NCI-H446 (cell line): Measurements from ENCODE around the gene EPHA5.

Experiments used
- DNase-seq, 2 experiments: peaks; one replicate each; lab custom pipeline; 2025; lab: John Stamatoyannopoulos, UW

The EPHA5 gene

GRCh38 chr4:65624651-65625050, 45.6 kb downstream of the EPHA5 start:
- DNase-seq = no peak

- peak; percentile 36 to 69 for DNase-seq
Measured at GRCh38 chr4:65623506-65623905, 46.8 kb downstream of the EPHA5 start.

GRCh38 chr4:65617416-65617815, 52.9 kb downstream of the EPHA5 start:
- DNase-seq = peak in 1 of 2 experiments; percentile 25

GRCh38 chr4:65604515-65604914, 65.8 kb downstream of the EPHA5 start:
- DNase-seq = no peak

GRCh38 chr4:65600656-65601055, 69.6 kb downstream of the EPHA5 start:
- peak in 1 of 2 experiments; percentile 11 for DNase-seq

- no peak for DNase-seq
Measured at GRCh38 chr4:65599340-65599739, 70.9 kb downstream of the EPHA5 start.

GRCh38 chr4:65597697-65598096, 72.6 kb downstream of the EPHA5 start:
- no peak for DNase-seq

GRCh38 chr4:65592089-65592488, 78.2 kb downstream of the EPHA5 start:
- peak; percentile 14 to 46 for DNase-seq

- DNase-seq = no peak
Measured at GRCh38 chr4:65589921-65590320, 80.4 kb downstream of the EPHA5 start.

- peak in 1 of 2 experiments; percentile 31 for DNase-seq
Measured at GRCh38 chr4:65589331-65589730, 81.0 kb downstream of the EPHA5 start.

GRCh38 chr4:65580551-65580950, 89.7 kb downstream of the EPHA5 start:
- DNase-seq = peak in 1 of 2 experiments; percentile 33

- DNase-seq = no peak
Measured at GRCh38 chr4:65566473-65566872, 103.8 kb downstream of the EPHA5 start.

- no peak for DNase-seq
Measured at GRCh38 chr4:65561164-65561563, 109.1 kb downstream of the EPHA5 start.

- DNase-seq = no peak
Measured at GRCh38 chr4:65559270-65559669, 111.0 kb downstream of the EPHA5 start.

GRCh38 chr4:65552057-65552456, 118.2 kb downstream of the EPHA5 start:
- DNase-seq = no peak

GRCh38 chr4:65550500-65550899, 119.8 kb downstream of the EPHA5 start:
- no peak for DNase-seq

GRCh38 chr4:65546882-65547416, 123.3 kb downstream of the EPHA5 start:
- no peak for DNase-seq

- DNase-seq = no peak
Measured at GRCh38 chr4:65538571-65538970, 131.7 kb downstream of the EPHA5 start.

GRCh38 chr4:65535113-65535512, 135.2 kb downstream of the EPHA5 start:
- peak in 1 of 2 experiments; percentile 13 for DNase-seq

- no peak for DNase-seq
Measured at GRCh38 chr4:65521666-65522065, 148.6 kb downstream of the EPHA5 start.

- DNase-seq = no peak
Measured at GRCh38 chr4:65515646-65516045, 154.6 kb downstream of the EPHA5 start.

- DNase-seq = no peak
Measured at GRCh38 chr4:65510976-65511375, 159.3 kb downstream of the EPHA5 start.

- DNase-seq = no peak
Measured at GRCh38 chr4:65508168-65508567, 162.1 kb downstream of the EPHA5 start.

GRCh38 chr4:65502131-65502701, 168.1 kb downstream of the EPHA5 start:
- no peak for DNase-seq
